ENCODE data around the gene ZC3H12D. TPM values are rescaled to one million over a fixed set of nuclear protein-coding genes. Genes with fewer than 3 reads are reported as not detected.

ZC3H12D gene
- total and polyA plus RNA-seq, 9 of the 15 experiments (the other 6 are each of a cell fraction or from before 2014, with no cell fraction given) = 0.04 to 0.27 (median 0.05) TPM; not detected in 3

GRCh38 chr6:149414009-149414408 lies 70.8 kb downstream of the ZC3H12D start:
- in situ Hi-C loops (cut with MboI) = no loop called here
- Histone ChIP-seq H3K4me3 (no peak overlapping the region), H3K4me2 (ENCODE audit: insufficient read depth, low read length) (no peak overlapping the region), H3K9ac (ENCODE audit: insufficient read depth in 1 of 2, low read depth in 2 of 2, low read length in 2 of 2) (no peak overlapping the region), H3K9me1 (ENCODE audit: control insufficient read depth, insufficient read depth, low read length) (no peaks in the 10 kb centered on the region), H3K9me3 (replicated peaks; ENCODE audit: control insufficient read depth, insufficient read depth, low read depth, low read length) (no peaks in the 10 kb centered on the region), H3K4me1 (replicated peaks in 1 of 2; ENCODE audit: control insufficient read depth in 2 of 2, insufficient read depth in 2 of 2, low read length in 2 of 2) (no peaks in the 10 kb centered on the region), H3K79me2 (ENCODE audit: control insufficient read depth, insufficient read depth, low read length) (no peaks in the 10 kb centered on the region), H2AFZ (ENCODE audit: low read depth, low read length) (no peak overlapping the region), H4K20me1 (replicated peaks; ENCODE audit: control insufficient read depth, insufficient read depth, low read length) (no peaks in the 10 kb centered on the region), H3K27ac (ENCODE audit: extremely low read depth, low read depth, low read length) (no peak overlapping the region), H3K27me3 (ENCODE audit: control insufficient read depth in 2 of 2, insufficient read depth in 2 of 2, low read length in 2 of 2) (no peaks in the 10 kb centered on the region), H3K36me3 (ENCODE audit: control insufficient read depth, insufficient read depth, low read length) (peaks cover 18% of the 10 kb centered on the region; the same call in 2 of the 3 replicates)
- intact Hi-C loops (cut with micrococcal nuclease) = no loop called here
- WGBS (ENCODE audit: insufficient coverage, low coverage, missing lambda C conversion rate) = 63% methylated on average over 4 of the region's 4 CpGs
- TF ChIP-seq THRAP3 (IDR thresholded peaks at IDR 0.05; ENCODE audit: borderline replicate concordance) = no peak
- no peak for TF ChIP-seq BDP1 (IDR thresholded peaks at IDR 0.05; ENCODE audit: insufficient read depth, insufficient read length)
- FAIRE-seq (no peak), ATAC-seq (no peak), DNase-seq (ENCODE audit: extremely low read depth in 1 of 4, low spot score in 3 of 4) (no peak)
- BruUV-seq (replicated peaks) = no TSS peak
- CTCF ChIA-PET (ENCODE audit: low intra/inter-chr PET ratio) = no interaction called here
- POLR2A ChIA-PET = interaction anchor here (0.7 to 1.0 kb wide), 2 partner anchors 10 to 12 kb away, joined by 3 to 4 read pairs; no protein-coding TSS in a partner anchor

- ChIA-PET CTCF (ENCODE audit: low intra/inter-chr PET ratio) (no interaction called here), POLR2A (interaction anchor here (0.7 to 1.3 kb wide), 3 partner anchors 9 to 17 kb away, joined by 3 to 4 read pairs (median 3); no protein-coding TSS in a partner anchor)
- no peaks in the 10 kb centered on the region for H3K4me1 ChIP-seq (replicated peaks in 1 of 2; ENCODE audit: control insufficient read depth in 2 of 2, insufficient read depth in 2 of 2, low read length in 2 of 2)
- in situ Hi-C loops (cut with MboI) = no loop called here
- peaks cover 19% of the 10 kb centered on the region; the same call in 2 of the 3 replicates for H3K36me3 ChIP-seq (ENCODE audit: control insufficient read depth, insufficient read depth, low read length)
- no peak overlapping the region for H3K9ac ChIP-seq (ENCODE audit: insufficient read depth in 1 of 2, low read depth in 2 of 2, low read length in 2 of 2)
- no peak overlapping the region for H3K27ac ChIP-seq (ENCODE audit: extremely low read depth, low read depth, low read length)
- H3K4me3 ChIP-seq = no peak overlapping the region
- H4K20me1 ChIP-seq (replicated peaks; ENCODE audit: control insufficient read depth, insufficient read depth, low read length) = no peaks in the 10 kb centered on the region
- H3K27me3 ChIP-seq (ENCODE audit: control insufficient read depth in 2 of 2, insufficient read depth in 2 of 2, low read length in 2 of 2) = no peaks in the 10 kb centered on the region
- H2AFZ ChIP-seq (ENCODE audit: low read depth, low read length) = no peak overlapping the region
- DNase-seq (ENCODE audit: extremely low read depth in 1 of 4, low spot score in 3 of 4) (no peak), FAIRE-seq (no peak), ATAC-seq (no peak)
- H3K9me3 ChIP-seq (replicated peaks; ENCODE audit: control insufficient read depth, insufficient read depth, low read depth, low read length) = no peaks in the 10 kb centered on the region
- intact Hi-C loops (cut with micrococcal nuclease) = no loop called here
- H3K79me2 ChIP-seq (ENCODE audit: control insufficient read depth, insufficient read depth, low read length) = no peaks in the 10 kb centered on the region
- no peak overlapping the region for H3K4me2 ChIP-seq (ENCODE audit: insufficient read depth, low read length)
- TSS peak; percentile 17 for BruUV-seq (replicated peaks)
- H3K9me1 ChIP-seq (ENCODE audit: control insufficient read depth, insufficient read depth, low read length) = no peaks in the 10 kb centered on the region
- TF ChIP-seq CTBP1 (IDR thresholded peaks at IDR 0.05; ENCODE audit: borderline replicate concordance) (no peak), ZNF699 (CRISPR knock-in tag; IDR thresholded peaks at IDR 0.05; ENCODE audit: insufficient replicate concordance) (no peak), KAT8 (IDR thresholded peaks at IDR 0.05; ENCODE audit: low read depth) (no peak), NR3C1 (CRISPR knock-in tag; IDR thresholded peaks at IDR 0.05) (no peak), ZNF583 (CRISPR knock-in tag; IDR thresholded peaks at IDR 0.05) (no peak), SMARCC2 (IDR thresholded peaks at IDR 0.05; ENCODE audit: low read depth) (no peak), ETS1 (conservative IDR thresholded peaks at IDR 0.05; ENCODE audit: control insufficient read depth, low read depth, low read length) (no peak), ZNF696 (CRISPR knock-in tag; conservative IDR thresholded peaks at IDR 0.05) (no peak), ZFP1 (CRISPR knock-in tag; IDR thresholded peaks at IDR 0.05) (no peak), SP1 (CRISPR knock-in tag; IDR thresholded peaks at IDR 0.05) (no peak), STAT6 (CRISPR knock-in tag; IDR thresholded peaks at IDR 0.05) (no peak), KDM5B (IDR thresholded peaks at IDR 0.05; ENCODE audit: insufficient replicate concordance, low read depth, low read length) (no peak)
Measured at GRCh38 chr6:149410557-149410956, 74.3 kb downstream of the ZC3H12D start.

Measured in K562 (cell line).